Natural killer cell treated with Interleukin-12 subunit alpha and Interleukin-12 subunit beta and Interleukin-15 and Interleukin-18, amount 100 ng/mL, for 72 hours (primary cell): ENCODE data around the gene EFNA5. TPM values are rescaled to one million over a fixed set of nuclear protein-coding genes. Genes with fewer than 3 reads are reported as not detected.

Source experiments
- ATAC-seq, 2 donors: fragments of 150-1000 bp; cut with Tn5 transposase in 1 of 2; sonication (Bioruptor Pico), chemical (Tn5 transposase) in 1 of 2; 2 replicates each; pipeline ENCODE4 v1.10.0; 2021
- DNase-seq: peaks from one replicate; pipeline ENCODE4 v3.0.0; 2022; ENCODE audit warnings: low spot score
- H3K27ac Mint-ChIP-seq, 2 donors: 1 replicate in 1 of 2; 2 replicates in 1 of 2; pipeline ENCODE4 v1.8.0; 2022; ENCODE audit warnings: mixed read lengths in 2 of 2, mild to moderate bottlenecking in 1 of 2, moderate library complexity in 1 of 2
- H3K27me3 Mint-ChIP-seq, 2 donors: 1 replicate in 1 of 2; 2 replicates in 1 of 2; pipeline ENCODE4 v1.8.0; 2022; ENCODE audit warnings: mixed read lengths in 2 of 2
- H3K36me3 Mint-ChIP-seq: one replicate; pipeline ENCODE4 v1.8.0; 2022; ENCODE audit warnings: mixed read lengths
- H3K4me1 Mint-ChIP-seq, 2 donors: 1 replicate in 1 of 2; 2 replicates in 1 of 2; pipeline ENCODE4 v1.8.0; 2022; ENCODE audit warnings: low read depth in 2 of 2, mixed read lengths in 2 of 2, mild to moderate bottlenecking in 1 of 2
- H3K4me3 Mint-ChIP-seq: one replicate; pipeline ENCODE4 v1.8.0; 2022; ENCODE audit warnings: mixed read lengths
- H3K9me3 Mint-ChIP-seq: 2 replicates; pipeline ENCODE4 v1.8.0; 2022; ENCODE audit warnings: mixed read lengths
- total RNA-seq, 2 donors: library from RNA; stranded (reverse); gene quantifications; one replicate each; pipeline ENCODE4 v1.2.3, GENCODE V29; 2022

The EFNA5 gene
- total RNA-seq, 2 donors from 2014 or later: 1.2 to 2.2 TPM

DNA sequence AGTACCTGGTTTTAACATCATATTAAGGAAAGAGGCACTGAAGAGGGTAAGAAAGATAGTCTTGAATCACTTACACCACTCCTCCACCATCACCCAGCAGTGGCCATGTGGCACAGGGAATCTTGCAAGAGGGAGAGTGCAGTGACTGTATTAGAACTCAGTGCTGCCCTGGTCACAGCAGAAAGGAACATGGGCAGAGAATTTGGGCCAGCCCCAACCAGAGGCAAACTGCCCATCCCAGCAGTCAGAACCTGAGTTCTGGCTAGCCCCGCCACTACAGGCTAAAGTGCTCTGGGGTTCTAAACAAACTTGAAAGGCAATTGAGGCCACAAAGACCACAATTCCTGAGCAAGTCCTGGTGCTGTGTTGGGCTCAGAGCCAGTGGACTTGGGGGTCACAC lies 16.7 kb upstream of the EFNA5 start:
- ATAC-seq: no peak
- peaks cover 21 to 43% of the 10 kb centered on the region in 2 donors for H3K27me3 Mint-ChIP-seq
- peaks cover 4% of the 10 kb centered on the region for H3K9me3 Mint-ChIP-seq
- peaks cover 30% of the 10 kb centered on the region for H3K36me3 Mint-ChIP-seq
- no peak for DNase-seq
- no peak overlapping the region for H3K27ac Mint-ChIP-seq
- H3K4me1 Mint-ChIP-seq: no peaks in the 10 kb centered on the region
- no peak overlapping the region for H3K4me3 Mint-ChIP-seq

- no peak for DNase-seq
- H3K36me3 Mint-ChIP-seq: no peaks in the 10 kb centered on the region
- no peak for ATAC-seq
- H3K27ac Mint-ChIP-seq: no peak overlapping the region
- peaks cover 22 to 28% of the 10 kb centered on the region in 2 donors for H3K27me3 Mint-ChIP-seq
- no peaks in the 10 kb centered on the region for H3K9me3 Mint-ChIP-seq
- H3K4me3 Mint-ChIP-seq: no peak overlapping the region
- no peaks in the 10 kb centered on the region for H3K4me1 Mint-ChIP-seq
These were observed 11.8 kb upstream of the EFNA5 start for GRCh38 chr5:107682533-107682932.

DNA sequence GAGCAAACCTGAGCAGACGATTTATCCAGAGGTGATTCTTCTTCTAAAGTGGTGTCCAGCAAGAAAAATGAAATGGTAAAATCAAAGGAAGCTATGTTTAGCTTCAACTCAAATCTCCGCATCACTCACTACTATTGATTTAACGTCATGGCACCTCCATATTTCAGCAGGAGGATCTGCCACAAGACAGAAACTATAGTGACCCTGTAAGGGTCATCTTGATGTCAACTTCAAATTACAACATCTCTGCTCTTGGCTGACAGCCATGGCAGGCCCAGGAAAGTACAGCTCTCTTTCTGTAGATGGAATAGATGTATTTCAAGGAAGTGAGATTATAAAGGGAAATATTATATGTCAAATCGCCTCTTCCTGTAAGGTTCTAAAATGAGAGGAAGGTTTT lies 10.1 kb upstream of the EFNA5 start:
- Mint-ChIP-seq H3K27ac (no peak overlapping the region), H3K9me3 (no peaks in the 10 kb centered on the region)
- no peak for ATAC-seq

GRCh38 chr5:107680099-107680498 lies 9.4 kb upstream of the EFNA5 start:
- Mint-ChIP-seq H3K36me3 (no peaks in the 10 kb centered on the region), H3K9me3 (no peaks in the 10 kb centered on the region), H3K4me3 (no peak overlapping the region), H3K27me3 (peaks cover 28 to 37% of the 10 kb centered on the region in 2 donors), H3K4me1 (no peaks in the 10 kb centered on the region), H3K27ac (no peak overlapping the region)
- no peak for ATAC-seq
- DNase-seq: no peak

More for the DNA sequence above, 10.1 kb upstream of the EFNA5 start:
- H3K4me3 Mint-ChIP-seq: no peak overlapping the region
- DNase-seq: no peak
- H3K36me3 Mint-ChIP-seq: no peaks in the 10 kb centered on the region
- H3K27me3 Mint-ChIP-seq: peaks cover 22 to 30% of the 10 kb centered on the region in 2 donors
- H3K4me1 Mint-ChIP-seq: no peaks in the 10 kb centered on the region

DNA sequence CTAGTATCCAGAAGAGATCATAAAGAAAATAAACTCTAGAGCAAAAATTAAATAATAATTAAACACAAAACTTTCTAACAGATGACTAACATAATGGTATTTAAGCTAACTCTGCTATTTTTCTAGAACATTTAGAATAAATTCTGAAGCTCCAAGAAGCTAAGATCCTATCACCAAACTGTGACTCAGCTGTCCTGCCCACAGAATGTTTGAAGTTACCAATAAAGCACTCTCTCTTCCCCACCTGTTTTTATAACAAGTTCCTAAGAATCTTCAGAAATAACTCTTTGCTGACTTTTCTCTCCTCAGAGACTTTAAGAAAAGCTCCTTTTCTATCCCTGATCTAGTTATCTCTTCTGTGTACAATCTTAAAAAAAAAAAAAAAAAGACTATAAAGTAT lies 6.0 kb upstream of the EFNA5 start:
- Mint-ChIP-seq H3K27me3 (peaks cover 28 to 43% of the 10 kb centered on the region in 2 donors), H3K4me1 (peaks cover 14 to 18% of the 10 kb centered on the region in 2 donors), H3K4me3 (no peak overlapping the region), H3K9me3 (no peaks in the 10 kb centered on the region), H3K27ac (no peak overlapping the region), H3K36me3 (no peaks in the 10 kb centered on the region)
- DNase-seq (no peak), ATAC-seq (no peak)

- no peak for ATAC-seq
- no peaks in the 10 kb centered on the region for H3K36me3 Mint-ChIP-seq
These were observed 4.5 kb upstream of the EFNA5 start for GRCh38 chr5:107675201-107675600.

GRCh38 chr5:107674655-107675054 lies 3.9 kb upstream of the EFNA5 start:
- Mint-ChIP-seq H3K36me3 (no peaks in the 10 kb centered on the region), H3K27me3 (peaks cover 27 to 34% of the 10 kb centered on the region in 2 donors), H3K4me3 (no peak overlapping the region), H3K4me1 (peaks cover 25% of the 10 kb centered on the region in 2 donors), H3K27ac (no peak overlapping the region), H3K9me3 (no peaks in the 10 kb centered on the region)
- ATAC-seq (no peak), DNase-seq (no peak)

More at GRCh38 chr5:107675201-107675600, 4.5 kb upstream of the EFNA5 start:
- H3K9me3 Mint-ChIP-seq: no peaks in the 10 kb centered on the region
- H3K4me3 Mint-ChIP-seq: no peak overlapping the region
- DNase-seq: no peak
- peaks cover 30 to 34% of the 10 kb centered on the region in 2 donors for H3K27me3 Mint-ChIP-seq
- H3K4me1 Mint-ChIP-seq: peaks cover 25% of the 10 kb centered on the region in 2 donors
- H3K27ac Mint-ChIP-seq: no peak overlapping the region

DNA sequence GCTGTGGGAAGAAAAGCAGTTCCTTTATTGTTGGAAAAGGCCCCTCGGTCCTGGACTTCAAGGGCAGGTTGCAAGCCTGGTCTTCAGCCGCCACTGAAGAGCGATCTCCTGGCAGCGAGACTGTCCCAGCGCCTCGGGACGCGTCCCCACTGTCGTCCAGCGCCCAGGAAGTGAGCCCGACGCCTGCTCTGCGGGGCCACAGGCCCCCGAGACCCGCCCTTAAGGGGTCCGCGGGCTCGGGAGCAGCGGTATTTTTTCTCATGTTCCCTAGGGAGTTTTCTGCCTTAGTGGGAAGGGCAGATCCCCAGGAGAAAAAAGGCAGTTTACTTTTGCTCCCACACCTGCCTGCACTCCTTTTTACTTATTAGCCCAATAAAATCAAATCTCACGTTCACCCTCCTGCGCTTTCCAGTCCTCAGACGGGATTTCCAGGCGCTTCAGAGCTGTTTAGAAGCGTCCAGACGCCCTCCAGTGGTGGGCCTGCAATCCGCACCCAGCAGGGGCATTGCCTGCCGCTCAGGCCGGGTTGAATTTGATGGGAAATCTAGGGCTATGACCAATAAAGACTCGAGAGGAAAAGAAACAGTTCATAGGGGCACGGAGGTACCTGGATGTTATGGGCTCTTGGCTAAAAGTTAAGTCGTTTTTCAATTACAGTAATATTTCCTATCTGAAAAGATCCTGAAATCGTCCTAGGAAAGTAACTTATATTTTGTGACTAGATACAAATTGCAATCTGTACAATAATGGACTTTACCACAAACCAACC lies 2.8 kb upstream of the EFNA5 start:
- Mint-ChIP-seq H3K4me1 (peaks cover 25 to 28% of the 10 kb centered on the region in 2 donors), H3K9me3 (no peaks in the 10 kb centered on the region), H3K36me3 (no peaks in the 10 kb centered on the region), H3K27me3 (peaks cover 27 to 36% of the 10 kb centered on the region in 2 donors), H3K4me3 (peak overlapping the region; percentile 84), H3K27ac (no peak overlapping the region)
- ATAC-seq (peak; percentile 74 to 80), DNase-seq (peak; percentile 81)

- Mint-ChIP-seq H3K9me3 (no peaks in the 10 kb centered on the region), H3K36me3 (no peaks in the 10 kb centered on the region), H3K27me3 (peaks cover 28 to 41% of the 10 kb centered on the region in 2 donors), H3K4me1 (peaks cover 25 to 28% of the 10 kb centered on the region in 2 donors), H3K27ac (no peak overlapping the region), H3K4me3 (peak overlapping the region; percentile 84)
- DNase-seq (no peak), ATAC-seq (no peak)
These were observed 2.3 kb upstream of the EFNA5 start for GRCh38 chr5:107673039-107673367.

DNA sequence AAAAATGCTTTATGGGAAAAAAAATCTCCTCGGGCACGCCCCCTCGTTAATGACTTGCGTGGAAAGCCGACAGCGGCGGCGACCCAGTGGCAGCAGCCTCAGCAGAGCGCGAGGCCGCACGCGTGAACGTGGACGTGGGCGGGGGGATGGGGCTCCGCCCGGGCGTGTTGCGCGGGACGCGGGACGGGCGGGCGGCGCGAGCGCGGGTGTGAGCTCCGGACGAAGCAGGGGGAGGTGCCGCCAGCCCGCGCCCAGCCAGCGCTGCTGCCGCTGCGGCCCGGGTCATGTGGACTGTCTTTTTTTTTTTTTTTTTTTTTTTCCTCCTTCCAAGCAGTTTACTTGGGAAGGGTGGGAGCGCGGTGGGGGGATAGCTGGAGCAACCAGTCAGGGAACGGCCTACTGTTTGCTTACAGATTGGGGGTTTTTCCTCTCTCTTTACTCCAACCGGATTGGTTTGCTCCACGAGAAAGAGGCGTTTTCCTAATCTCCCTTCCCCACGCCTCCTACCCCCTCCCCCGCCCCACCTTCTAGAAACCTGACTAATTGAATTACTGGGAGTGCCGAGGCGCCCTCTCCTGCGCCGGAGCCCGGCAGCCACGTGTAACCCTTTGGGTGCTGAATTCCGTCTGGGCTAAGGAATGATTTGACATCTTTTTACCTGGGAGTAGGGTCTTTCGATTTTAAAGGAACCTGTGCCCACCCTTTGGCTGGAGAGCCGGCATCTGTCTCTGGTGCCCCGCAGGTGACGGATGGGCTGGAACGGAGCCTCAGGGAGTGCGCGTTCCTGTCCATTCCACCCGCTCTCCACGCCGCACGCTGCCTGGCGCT lies 1.7 kb upstream of the EFNA5 start:
- no peaks in the 10 kb centered on the region for H3K36me3 Mint-ChIP-seq
- ATAC-seq (peak; percentile 50 to 67), DNase-seq (no peak)
- peaks cover 28 to 43% of the 10 kb centered on the region in 2 donors for H3K27me3 Mint-ChIP-seq
- no peaks in the 10 kb centered on the region for H3K9me3 Mint-ChIP-seq
- peak overlapping the region; percentile 94 for H3K4me3 Mint-ChIP-seq
- H3K27ac Mint-ChIP-seq: peak overlapping the region; percentile 31 to 47
- H3K4me1 Mint-ChIP-seq: peaks cover 25 to 28% of the 10 kb centered on the region in 2 donors

DNA sequence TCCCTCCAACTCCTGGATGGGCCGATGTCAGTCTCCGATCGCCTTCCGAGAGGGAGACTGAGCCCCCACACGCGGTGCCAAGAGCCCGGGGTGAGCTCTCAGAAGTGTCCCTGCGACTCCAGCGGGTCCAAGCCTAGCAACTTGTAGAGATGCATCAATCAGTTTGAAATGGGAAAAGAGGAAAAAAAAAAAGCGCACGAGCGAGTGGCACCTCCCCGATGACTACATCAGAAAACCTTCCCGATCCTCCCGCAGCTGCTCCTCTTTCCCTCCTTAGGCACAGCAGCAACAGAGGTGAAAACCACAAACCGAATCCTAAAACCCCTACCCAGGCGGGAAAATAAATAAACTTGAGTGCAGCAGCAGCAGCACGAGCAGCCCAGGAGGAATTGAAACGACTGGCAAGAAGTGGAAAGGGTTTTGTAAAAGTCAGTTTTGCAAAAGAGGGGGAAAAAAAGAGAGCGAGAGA lies 1.0 kb upstream of the EFNA5 start:
- Mint-ChIP-seq H3K27ac (peak overlapping the region; percentile 31 to 47), H3K27me3 (peaks cover 28 to 43% of the 10 kb centered on the region in 2 donors), H3K4me1 (peaks cover 25 to 28% of the 10 kb centered on the region in 2 donors), H3K9me3 (no peaks in the 10 kb centered on the region), H3K4me3 (peak overlapping the region; percentile 94), H3K36me3 (no peaks in the 10 kb centered on the region)
- DNase-seq: no peak
- no peak for ATAC-seq

DNA sequence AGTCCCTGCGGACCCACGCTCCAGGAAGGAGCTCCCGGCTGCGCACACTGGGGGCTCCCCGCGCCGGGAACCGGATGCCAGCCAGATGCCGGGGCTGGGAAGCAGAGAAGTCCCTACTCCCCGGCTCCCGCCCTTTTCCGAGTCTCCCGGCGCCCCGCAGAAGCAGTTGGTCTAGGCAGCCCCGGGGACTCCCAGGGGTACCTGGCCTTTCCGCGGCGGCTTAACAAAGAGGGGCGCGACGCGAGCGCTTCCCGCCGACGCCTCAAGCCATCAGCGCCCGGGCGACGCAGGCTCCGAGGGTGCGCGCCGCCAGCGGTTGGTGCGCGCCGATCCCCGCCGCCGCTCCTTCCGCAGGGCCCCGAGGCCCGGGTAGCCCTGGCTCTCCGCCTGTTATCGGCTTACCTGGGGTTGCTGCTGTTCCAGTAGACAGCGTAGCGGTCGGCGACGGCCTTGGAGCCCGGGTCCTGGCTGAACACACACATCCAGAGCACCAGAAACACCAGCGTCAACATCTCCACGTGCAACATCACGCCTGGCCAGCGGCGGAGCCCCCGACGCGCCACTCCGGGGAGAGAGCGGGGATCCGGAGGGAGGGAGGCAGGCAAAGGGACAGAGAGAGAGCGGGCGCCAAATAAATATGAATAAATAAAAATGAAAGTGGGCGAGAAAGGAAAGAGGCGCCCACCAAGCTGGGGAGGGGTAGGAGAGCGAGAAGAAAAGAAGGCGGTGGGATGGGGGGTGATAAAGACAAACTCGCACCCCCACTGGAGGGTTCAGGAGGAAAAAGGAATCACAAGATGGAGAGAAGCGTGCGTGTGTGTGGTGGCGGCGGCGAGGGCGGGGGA lies 428 bp downstream of the EFNA5 start:
- Mint-ChIP-seq H3K27me3 (peaks cover 25 to 38% of the 10 kb centered on the region in 2 donors), H3K36me3 (no peaks in the 10 kb centered on the region), H3K4me3 (peak overlapping the region; percentile 94), H3K27ac (no peak overlapping the region), H3K9me3 (no peaks in the 10 kb centered on the region), H3K4me1 (peaks cover 25 to 28% of the 10 kb centered on the region in 2 donors)
- DNase-seq: no peak
- ATAC-seq: peak; percentile 43 to 52
